ENCODE data around the gene RARB.

Gene RARB

GRCh38 chr3:25572336-25572735, 144.3 kb downstream of the RARB start:
- Histone ChIP-seq H3K27me3 (ENCODE audit: low read depth) (no peaks in the 10 kb centered on the region), H3K4me3 (no peak overlapping the region), H3K36me3 (replicated peaks) (no peaks in the 10 kb centered on the region), H3K4me1 (no peaks in the 10 kb centered on the region), H3K9me3 (no peaks in the 10 kb centered on the region)
- in situ Hi-C loops (cut with MboI; ENCODE audit: low sequenced_read_pairs), result no loop called here
- no peak for DNase-seq (ENCODE audit: low spot score in 2 of 2)

GRCh38 chr3:25572919-25573385, 144.9 kb downstream of the RARB start:
- in situ Hi-C loops (cut with MboI; ENCODE audit: low sequenced_read_pairs), result no loop called here
- no peak for DNase-seq (ENCODE audit: low spot score in 2 of 2)
- no peaks in the 10 kb centered on the region for H3K27me3 ChIP-seq (ENCODE audit: low read depth)
- H3K4me1 ChIP-seq, result no peaks in the 10 kb centered on the region
- no peaks in the 10 kb centered on the region for H3K36me3 ChIP-seq (replicated peaks)
- no peak overlapping the region for H3K4me3 ChIP-seq
- H3K9me3 ChIP-seq, result no peaks in the 10 kb centered on the region

GRCh38 chr3:25573386-25574171, 145.5 kb downstream of the RARB start:
- Histone ChIP-seq H3K4me1 (no peaks in the 10 kb centered on the region), H3K27me3 (ENCODE audit: low read depth) (no peaks in the 10 kb centered on the region), H3K4me3 (no peak overlapping the region), H3K9me3 (no peaks in the 10 kb centered on the region), H3K36me3 (replicated peaks) (no peaks in the 10 kb centered on the region)
- in situ Hi-C loops (cut with MboI; ENCODE audit: low sequenced_read_pairs), result no loop called here
- DNase-seq (ENCODE audit: low spot score in 2 of 2), result no peak

- H3K9me3 ChIP-seq, result no peaks in the 10 kb centered on the region
- no peaks in the 10 kb centered on the region for H3K4me1 ChIP-seq
- no peak for DNase-seq (ENCODE audit: low spot score in 2 of 2)
- H3K36me3 ChIP-seq (replicated peaks), result no peaks in the 10 kb centered on the region
- H3K4me3 ChIP-seq, result no peak overlapping the region
- in situ Hi-C loops (cut with MboI; ENCODE audit: low sequenced_read_pairs), result no loop called here
- H3K27me3 ChIP-seq (ENCODE audit: low read depth), result no peaks in the 10 kb centered on the region
Observed at GRCh38 chr3:25574172-25574765, 146.2 kb downstream of the RARB start.

- H3K4me1 ChIP-seq, result no peaks in the 10 kb centered on the region
- no peaks in the 10 kb centered on the region for H3K36me3 ChIP-seq (replicated peaks)
- in situ Hi-C loops (cut with MboI; ENCODE audit: low sequenced_read_pairs), result loop anchor here (25.0 kb wide), 1 partner anchor 613 kb away; no protein-coding TSS in a partner anchor
Observed at GRCh38 chr3:25575001-25575400, 146.9 kb downstream of the RARB start.

GRCh38 chr3:25576146-25576545, 148.1 kb downstream of the RARB start:
- in situ Hi-C loops (cut with MboI; ENCODE audit: low sequenced_read_pairs), result loop anchor here (25.0 kb wide), 1 partner anchor 614 kb away; no protein-coding TSS in a partner anchor
- H3K36me3 ChIP-seq (replicated peaks), result no peaks in the 10 kb centered on the region
- no peaks in the 10 kb centered on the region for H3K9me3 ChIP-seq
- no peaks in the 10 kb centered on the region for H3K27me3 ChIP-seq (ENCODE audit: low read depth)
- no peak overlapping the region for H3K4me3 ChIP-seq
- DNase-seq (ENCODE audit: low spot score in 2 of 2), result no peak
- no peaks in the 10 kb centered on the region for H3K4me1 ChIP-seq

More at GRCh38 chr3:25575001-25575400, 146.9 kb downstream of the RARB start:
- DNase-seq (ENCODE audit: low spot score in 2 of 2), result no peak
- Histone ChIP-seq H3K9me3 (no peaks in the 10 kb centered on the region), H3K4me3 (no peak overlapping the region), H3K27me3 (ENCODE audit: low read depth) (no peaks in the 10 kb centered on the region)

GRCh38 chr3:25576831-25577454, 148.9 kb downstream of the RARB start:
- H3K36me3 ChIP-seq (replicated peaks), result no peaks in the 10 kb centered on the region
- no peak overlapping the region for H3K4me3 ChIP-seq
- no peaks in the 10 kb centered on the region for H3K9me3 ChIP-seq
- DNase-seq (ENCODE audit: low spot score in 2 of 2), result no peak
- in situ Hi-C loops (cut with MboI; ENCODE audit: low sequenced_read_pairs), result loop anchor here (25.0 kb wide), 1 partner anchor 615 kb away; no protein-coding TSS in a partner anchor
- no peaks in the 10 kb centered on the region for H3K27me3 ChIP-seq (ENCODE audit: low read depth)
- peaks cover 2% of the 10 kb centered on the region for H3K4me1 ChIP-seq

- in situ Hi-C loops (cut with MboI; ENCODE audit: low sequenced_read_pairs), result loop anchor here (25.0 kb wide), 1 partner anchor 616 kb away; no protein-coding TSS in a partner anchor
- no peaks in the 10 kb centered on the region for H3K27me3 ChIP-seq (ENCODE audit: low read depth)
- H3K4me3 ChIP-seq, result no peak overlapping the region
- DNase-seq (ENCODE audit: low spot score in 2 of 2), result no peak
- peaks cover 9% of the 10 kb centered on the region for H3K4me1 ChIP-seq
- H3K36me3 ChIP-seq (replicated peaks), result no peaks in the 10 kb centered on the region
- no peaks in the 10 kb centered on the region for H3K9me3 ChIP-seq
Observed at GRCh38 chr3:25578059-25578458, 150.0 kb downstream of the RARB start.

GRCh38 chr3:25580534-25580933, 152.5 kb downstream of the RARB start:
- Histone ChIP-seq H3K9me3 (no peaks in the 10 kb centered on the region), H3K27me3 (ENCODE audit: low read depth) (no peaks in the 10 kb centered on the region), H3K4me3 (no peak overlapping the region), H3K36me3 (replicated peaks) (no peaks in the 10 kb centered on the region), H3K4me1 (peaks cover 9% of the 10 kb centered on the region)
- in situ Hi-C loops (cut with MboI; ENCODE audit: low sequenced_read_pairs), result loop anchor here (25.0 kb wide), 1 partner anchor 618 kb away; no protein-coding TSS in a partner anchor
- no peak for DNase-seq (ENCODE audit: low spot score in 2 of 2)

- Histone ChIP-seq H3K27me3 (ENCODE audit: low read depth) (no peaks in the 10 kb centered on the region), H3K36me3 (replicated peaks) (no peaks in the 10 kb centered on the region), H3K4me3 (no peak overlapping the region), H3K4me1 (peaks cover 9% of the 10 kb centered on the region), H3K9me3 (no peaks in the 10 kb centered on the region)
- in situ Hi-C loops (cut with MboI; ENCODE audit: low sequenced_read_pairs), result loop anchor here (25.0 kb wide), 1 partner anchor 619 kb away; no protein-coding TSS in a partner anchor
- DNase-seq (ENCODE audit: low spot score in 2 of 2), result no peak
Observed at GRCh38 chr3:25581335-25581734, 153.3 kb downstream of the RARB start.

- in situ Hi-C loops (cut with MboI; ENCODE audit: low sequenced_read_pairs), result loop anchor here (25.0 kb wide), 1 partner anchor 620 kb away; no protein-coding TSS in a partner anchor
Observed at GRCh38 chr3:25581823-25582222, 153.8 kb downstream of the RARB start.

GRCh38 chr3:25582242-25582641, 154.2 kb downstream of the RARB start:
- H3K4me1 ChIP-seq, result peaks cover 9% of the 10 kb centered on the region
- in situ Hi-C loops (cut with MboI; ENCODE audit: low sequenced_read_pairs), result loop anchor here (25.0 kb wide), 1 partner anchor 620 kb away; no protein-coding TSS in a partner anchor
- DNase-seq (ENCODE audit: low spot score in 2 of 2), result peak; percentile 66 to 67
- no peaks in the 10 kb centered on the region for H3K36me3 ChIP-seq (replicated peaks)
- H3K9me3 ChIP-seq, result no peaks in the 10 kb centered on the region
- no peak overlapping the region for H3K4me3 ChIP-seq
- no peaks in the 10 kb centered on the region for H3K27me3 ChIP-seq (ENCODE audit: low read depth)

More at GRCh38 chr3:25581823-25582222, 153.8 kb downstream of the RARB start:
- Histone ChIP-seq H3K4me1 (peaks cover 9% of the 10 kb centered on the region), H3K27me3 (ENCODE audit: low read depth) (no peaks in the 10 kb centered on the region), H3K9me3 (no peaks in the 10 kb centered on the region), H3K4me3 (no peak overlapping the region), H3K36me3 (replicated peaks) (no peaks in the 10 kb centered on the region)
- DNase-seq (ENCODE audit: low spot score in 2 of 2), result no peak

- no peak for DNase-seq (ENCODE audit: low spot score in 2 of 2)
- no peaks in the 10 kb centered on the region for H3K27me3 ChIP-seq (ENCODE audit: low read depth)
- H3K36me3 ChIP-seq (replicated peaks), result no peaks in the 10 kb centered on the region
- H3K4me1 ChIP-seq, result peaks cover 9% of the 10 kb centered on the region
- no peaks in the 10 kb centered on the region for H3K9me3 ChIP-seq
- in situ Hi-C loops (cut with MboI; ENCODE audit: low sequenced_read_pairs), result loop anchor here (25.0 kb wide), 1 partner anchor 621 kb away; no protein-coding TSS in a partner anchor
- no peak overlapping the region for H3K4me3 ChIP-seq
Observed at GRCh38 chr3:25583343-25583742, 155.3 kb downstream of the RARB start.

All from HAP-1 (cell line).